CD4-positive, alpha-beta T cell treated with Interleukin-10 for 1 hour (primary cell): ENCODE data around the gene OR2D3.
"Not testable (repeated sequence)": the region's sequence is repeated elsewhere in the genome, so short reads cannot be mapped to it uniquely, and the experiment has no call there.

Experiments used
- DNase-seq: peaks from one replicate; pipeline ENCODE4 v3.0.0-alpha.2; 2020

The OR2D3 gene

GRCh38 chr11:6931146-6931713 is 10.4 kb downstream of the OR2D3 start:
- no peak for DNase-seq

- DNase-seq, result no peak
Measured at GRCh38 chr11:6932145-6932544, 11.3 kb downstream of the OR2D3 start.

- no peak for DNase-seq
Measured at GRCh38 chr11:6941970-6942369, 21.2 kb downstream of the OR2D3 start.

- DNase-seq, result no peak
Measured at GRCh38 chr11:6943131-6943530, 22.3 kb downstream of the OR2D3 start.

- not testable (repeated sequence) for DNase-seq
Measured at GRCh38 chr11:6954248-6954647, 33.4 kb downstream of the OR2D3 start.

- no peak for DNase-seq
Measured at GRCh38 chr11:6962141-6962540, 41.3 kb downstream of the OR2D3 start.

GRCh38 chr11:6962673-6963072 is 41.9 kb downstream of the OR2D3 start:
- no peak for DNase-seq

- DNase-seq, result no peak
Measured at GRCh38 chr11:6968816-6969215, 48.0 kb downstream of the OR2D3 start.

GRCh38 chr11:6969854-6970253 is 49.1 kb downstream of the OR2D3 start:
- not testable (repeated sequence) for DNase-seq
